GM18519 (cell line): ENCODE measurements around the gene CEP112.
"Not testable (repeated sequence)": the region's sequence is repeated elsewhere in the genome, so short reads cannot be mapped to it uniquely, and the experiment has no call there.

Source experiments
- ATAC-seq: cut with Tn5 transposase; IDR thresholded peaks from one replicate; pipeline ENCODE4 v1.9.1; 2021; ENCODE audit warnings: mild to moderate bottlenecking, moderate library complexity; ENCODE audit not compliant: unreplicated experiment, low FRiP score

CEP112 gene

DNA sequence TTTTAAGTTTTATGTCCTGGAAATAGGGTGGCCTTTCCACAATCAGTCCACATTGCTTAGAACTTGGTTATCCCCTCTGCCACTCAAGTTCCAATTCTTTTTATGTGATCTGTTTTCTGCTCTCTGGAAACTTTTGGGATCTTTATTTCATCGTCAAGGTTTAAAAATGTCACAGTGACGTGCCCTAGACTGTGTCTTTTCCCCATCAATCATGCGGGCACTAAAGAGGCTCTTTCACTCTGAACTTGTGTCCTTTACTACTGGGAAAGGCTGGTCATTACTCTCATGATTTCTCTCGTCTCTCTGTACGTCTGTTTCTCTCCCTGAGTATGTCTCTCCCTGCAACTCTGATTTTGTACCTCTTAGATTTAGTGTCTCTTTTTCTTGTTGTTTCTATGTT, 440.7 kb downstream of the CEP112 start:
- no peak for ATAC-seq

DNA sequence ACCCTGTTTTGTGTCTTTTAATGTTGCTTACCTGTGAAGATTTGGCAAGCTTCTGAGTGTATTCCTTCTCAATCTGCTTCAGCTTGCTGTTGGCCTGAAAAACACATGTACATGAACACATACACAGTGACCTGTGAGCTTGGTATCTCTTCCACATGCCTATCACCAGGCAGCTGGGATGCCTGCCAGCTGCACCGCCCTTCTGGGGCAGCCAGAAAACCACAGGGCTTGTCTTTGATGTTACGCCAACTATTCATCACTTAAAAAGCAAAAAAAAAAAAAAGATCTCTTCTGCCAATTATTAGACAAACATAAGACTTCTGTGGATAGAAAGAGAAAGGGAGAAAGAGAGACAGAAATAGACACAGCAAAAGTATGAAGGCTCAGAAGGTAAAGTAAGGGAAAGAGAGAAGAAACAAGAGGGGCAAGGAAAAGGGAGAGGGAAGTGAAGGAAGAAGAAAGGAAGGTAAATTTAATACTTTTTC, 441.3 kb downstream of the CEP112 start:
- ATAC-seq = no peak

GRCh38 chr17:65750166-65750565, 441.8 kb downstream of the CEP112 start:
- no peak for ATAC-seq

DNA sequence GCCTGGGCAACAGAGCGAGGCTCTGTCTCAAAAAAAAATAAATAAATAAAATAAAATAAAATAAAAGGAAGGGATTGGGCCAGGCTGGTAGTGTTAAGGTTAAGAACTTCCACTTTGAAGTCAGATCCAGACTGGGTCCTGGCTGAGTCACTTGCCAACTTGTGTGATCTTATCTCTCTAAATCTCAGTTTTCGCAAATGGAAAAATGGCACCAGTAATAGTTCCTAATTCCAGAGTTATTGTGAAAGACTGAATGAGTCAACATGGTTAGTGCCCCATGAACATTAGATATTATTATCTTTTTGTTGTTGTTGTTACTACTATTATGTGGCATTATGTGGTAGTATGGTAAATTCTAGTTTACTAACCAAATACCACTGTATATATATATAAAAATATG, 442.5 kb downstream of the CEP112 start:
- ATAC-seq = no peak

DNA sequence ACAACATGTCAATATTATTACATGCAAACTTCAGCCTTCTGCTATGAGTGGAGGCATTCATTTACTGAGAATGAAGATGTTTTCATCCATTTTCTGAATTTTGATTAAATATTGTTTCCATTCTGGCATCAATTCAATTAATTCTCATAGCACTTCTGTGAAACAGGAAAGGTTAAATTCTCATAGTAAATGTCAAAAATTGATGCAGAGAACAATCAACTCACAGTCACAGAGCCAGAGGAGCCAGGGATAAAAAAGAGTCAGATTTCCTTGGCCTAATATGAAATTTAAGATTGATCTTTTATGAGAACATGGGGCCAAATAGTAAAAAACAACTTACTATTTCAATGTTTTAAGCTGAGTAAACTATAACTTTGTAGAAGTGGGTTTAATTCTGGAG, 446.7 kb downstream of the CEP112 start:
- ATAC-seq = no peak

DNA sequence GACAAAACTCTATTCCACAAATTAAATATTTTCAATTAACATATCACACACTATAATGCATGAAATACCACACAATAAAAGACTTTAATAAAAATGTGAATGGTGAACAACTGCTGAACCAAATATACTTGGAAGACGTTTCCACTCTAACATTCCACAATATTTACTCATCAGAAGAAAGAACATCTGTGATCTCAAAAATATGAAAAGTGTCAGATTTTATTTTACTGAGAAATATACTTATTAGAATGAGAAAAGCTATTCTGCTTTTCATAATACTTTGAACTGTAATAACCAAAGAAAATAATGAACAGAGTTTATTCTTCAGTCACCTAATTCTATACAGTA, 448.7 kb downstream of the CEP112 start:
- no peak for ATAC-seq

- no peak for ATAC-seq
Measured at GRCh38 chr17:65742403-65743307, 449.3 kb downstream of the CEP112 start.

DNA sequence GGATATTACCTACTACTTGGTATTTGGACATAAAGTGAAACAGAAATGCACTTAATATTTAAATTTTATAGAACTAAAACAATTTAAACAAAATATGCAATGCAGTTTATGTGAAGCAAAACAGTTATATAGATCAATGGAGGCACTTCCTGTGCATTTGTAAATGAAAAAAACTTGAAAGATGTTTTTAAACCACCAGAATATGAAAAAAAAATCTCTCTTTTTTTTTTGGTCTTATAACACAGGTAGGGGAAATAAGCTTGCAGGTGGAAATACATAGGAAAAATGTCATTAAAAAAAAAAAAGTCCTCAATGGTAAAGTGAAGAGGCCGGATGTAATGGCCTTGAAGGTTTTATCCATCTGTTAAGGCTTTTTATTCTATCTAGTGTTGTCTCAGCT, 450.2 kb downstream of the CEP112 start:
- ATAC-seq = no peak

GRCh38 chr17:65739034-65739433, 452.9 kb downstream of the CEP112 start:
- ATAC-seq = no peak

GRCh38 chr17:65737451-65737850, 454.5 kb downstream of the CEP112 start:
- no peak for ATAC-seq

DNA sequence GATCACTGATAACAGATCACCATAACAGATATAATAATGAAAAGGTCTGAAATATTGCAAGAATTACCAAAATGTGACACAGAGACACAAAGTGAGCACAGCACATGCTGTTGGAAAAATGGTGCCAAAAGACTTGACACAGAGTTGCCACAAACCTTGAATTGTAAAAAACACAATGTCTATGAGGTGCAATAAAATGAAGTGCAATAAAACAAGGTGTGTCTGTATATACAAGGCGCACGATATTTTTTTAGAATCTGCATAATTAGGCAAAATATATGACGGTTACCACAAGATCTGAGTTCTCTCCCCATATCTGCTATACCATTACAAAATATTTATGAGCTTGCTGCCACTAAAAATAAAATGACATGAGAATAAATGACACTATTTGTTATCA, 458.6 kb downstream of the CEP112 start:
- ATAC-seq = no peak

- not testable (repeated sequence) for ATAC-seq
Measured at GRCh38 chr17:65732667-65733066, 459.3 kb downstream of the CEP112 start.

DNA sequence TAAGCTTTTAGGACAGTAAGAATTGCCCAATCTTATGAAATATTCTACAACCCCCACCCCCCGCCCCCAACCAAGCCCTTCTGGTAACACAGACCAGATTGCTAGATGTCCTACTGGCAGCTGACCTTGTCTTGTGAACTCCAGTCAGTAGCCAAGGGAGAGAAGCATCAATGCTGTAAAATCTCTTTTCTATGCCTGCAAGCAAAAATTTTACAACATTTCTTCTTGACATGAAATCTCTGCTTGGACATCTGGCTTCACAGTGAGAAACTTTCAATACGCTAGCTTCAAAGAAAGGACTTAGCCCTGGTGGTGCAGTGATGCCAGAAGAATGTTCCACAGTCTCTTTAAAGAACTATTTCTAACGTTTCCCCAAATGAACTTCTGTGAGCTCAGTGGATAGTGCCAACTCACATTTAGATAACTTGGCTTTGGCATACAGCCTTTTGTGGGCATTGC, 461.2 kb downstream of the CEP112 start:
- ATAC-seq = no peak

- no peak for ATAC-seq
Measured at GRCh38 chr17:65729207-65729606, 462.7 kb downstream of the CEP112 start.

DNA sequence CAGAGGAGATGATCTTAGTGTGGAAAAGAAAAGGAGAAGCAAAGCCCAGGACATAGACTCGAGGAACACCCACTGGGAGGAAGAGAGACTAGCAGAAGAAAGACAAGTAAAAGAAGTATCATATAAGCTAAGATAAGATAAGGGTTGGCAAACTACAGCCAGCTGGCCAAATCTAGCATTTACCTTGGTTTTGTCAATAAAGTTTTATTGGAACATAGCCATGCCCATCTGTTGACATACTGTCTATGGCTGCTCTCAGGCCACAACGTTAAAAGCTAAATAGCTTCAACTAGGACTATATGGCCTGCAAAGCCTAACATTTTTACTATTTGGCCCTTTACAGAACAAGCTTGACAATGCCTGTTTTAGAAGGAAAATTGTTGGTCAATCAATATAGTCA, 464.1 kb downstream of the CEP112 start:
- no peak for ATAC-seq

- no peak for ATAC-seq
Measured at GRCh38 chr17:65727246-65727645, 464.7 kb downstream of the CEP112 start.

DNA sequence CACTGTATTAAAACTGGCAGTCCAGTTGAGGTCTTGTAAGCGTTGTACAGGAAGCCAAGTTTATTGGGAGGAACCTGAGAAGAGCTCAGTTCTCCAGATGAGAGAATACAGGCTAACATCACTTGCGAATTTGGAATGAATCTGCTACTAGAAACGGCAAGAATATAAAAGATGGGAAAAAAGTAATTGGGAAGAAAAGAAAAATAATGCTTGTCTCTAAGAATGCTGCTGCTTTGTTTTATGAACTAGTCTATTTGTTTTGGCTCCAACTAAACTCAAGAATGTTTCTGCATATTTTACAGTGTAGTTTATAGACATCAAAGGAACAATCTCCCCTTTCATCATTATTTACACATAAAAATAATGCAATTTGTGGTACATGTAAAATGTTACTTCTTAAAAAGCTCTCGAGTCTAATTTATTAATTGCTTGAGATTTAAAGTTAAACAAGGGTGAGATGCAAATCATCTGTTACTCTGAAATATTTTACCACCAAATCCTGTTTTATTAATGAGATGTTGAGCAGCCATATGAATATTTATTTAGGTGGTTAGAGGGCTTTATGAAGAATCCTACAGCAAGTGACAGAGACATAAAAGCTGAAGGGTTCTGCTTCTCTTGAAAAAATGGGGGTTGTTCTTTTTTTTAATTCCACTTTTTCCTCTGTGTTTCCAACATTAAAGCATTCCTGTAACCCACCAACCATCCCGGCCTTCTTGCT, 468.3 kb downstream of the CEP112 start:
- ATAC-seq = no peak

DNA sequence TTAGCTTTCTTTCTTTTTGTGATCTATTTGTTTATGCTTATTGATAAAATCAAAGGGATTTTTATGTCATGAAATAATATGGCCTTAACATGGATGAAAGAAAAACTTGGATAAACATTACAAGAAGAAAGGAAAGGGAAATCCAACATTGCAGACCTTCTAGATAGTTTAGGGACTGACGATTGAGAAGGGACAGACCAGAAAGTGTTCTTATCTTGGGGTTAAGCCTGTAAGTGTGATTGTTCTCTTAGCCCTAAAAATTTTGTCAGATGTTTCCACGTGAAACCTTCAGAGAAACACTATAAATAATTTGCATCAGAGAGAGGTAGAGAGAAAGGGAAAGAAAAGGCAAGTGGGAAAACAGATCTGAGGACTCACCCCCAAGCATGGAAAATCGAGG, 473.3 kb downstream of the CEP112 start:
- no peak for ATAC-seq

DNA sequence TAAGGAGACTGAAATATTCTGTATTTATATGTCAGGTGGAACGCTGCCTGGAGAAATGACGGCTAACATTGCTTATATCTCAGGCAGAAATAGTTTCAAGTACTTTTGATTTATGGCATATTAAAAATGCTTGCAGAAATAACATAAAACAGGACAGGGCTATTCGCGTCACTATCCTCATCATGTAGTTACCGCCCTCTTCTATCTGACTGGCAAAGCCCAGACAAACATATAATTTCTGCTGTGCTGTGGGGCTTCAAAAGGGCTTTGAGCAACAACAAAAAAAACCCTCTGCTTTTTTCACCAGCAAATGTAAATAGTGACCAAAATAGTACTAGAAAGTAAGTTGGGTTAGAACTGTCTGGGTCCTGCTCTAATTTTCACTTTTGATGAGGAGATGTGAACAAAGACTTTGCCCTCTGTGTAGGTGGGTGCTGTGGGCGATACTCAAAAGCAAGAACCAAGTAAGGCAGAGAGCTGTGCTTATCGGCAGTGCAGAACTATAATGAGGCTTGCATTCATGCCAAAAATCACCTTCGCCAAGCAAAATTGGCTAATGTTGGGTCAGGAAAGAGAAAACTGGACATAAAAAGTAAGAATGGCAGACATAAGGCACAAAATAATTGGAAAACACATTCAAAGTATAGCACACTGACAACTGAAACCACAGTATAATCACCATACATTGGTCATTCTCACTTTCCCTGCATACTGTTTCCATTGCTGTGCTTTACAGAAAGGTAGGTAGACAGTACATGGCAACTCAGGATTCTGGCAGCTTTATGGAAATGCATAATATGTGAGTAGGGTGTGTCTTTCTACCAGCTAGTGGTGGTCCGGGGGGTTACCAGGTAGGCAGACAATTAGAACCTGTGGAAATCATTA, 479.3 kb downstream of the CEP112 start:
- ATAC-seq = no peak

- ATAC-seq = no peak
Measured at GRCh38 chr17:65711671-65712276, 480.2 kb downstream of the CEP112 start.
